Inflammatory macrophage treated with lipopolysaccharide for 4 hours (primary cell): ENCODE measurements around the gene PSMC3.

ENCODE experiments used
- DNase-seq: peaks from one replicate; pipeline ENCODE4 v3.0.0-alpha.2; 2020

The PSMC3 gene

GRCh38 chr11:47374720-47375019 is 51.6 kb downstream of the PSMC3 start:
- DNase-seq = no peak

GRCh38 chr11:47373876-47374719 is 52.1 kb downstream of the PSMC3 start:
- DNase-seq = peak; percentile 77

- no peak for DNase-seq
Measured at GRCh38 chr11:47372422-47372821, 53.8 kb downstream of the PSMC3 start.

- no peak for DNase-seq
Measured at GRCh38 chr11:47369676-47370075, 56.6 kb downstream of the PSMC3 start.
